GM21529 (cell line): Measurements from ENCODE around the gene STAG1.
"Not testable (repeated sequence)": the region's sequence is repeated elsewhere in the genome, so short reads cannot be mapped to it uniquely, and the experiment has no call there.

Experiments used
- ATAC-seq: cut with Tn5 transposase; IDR thresholded peaks from one replicate; pipeline ENCODE4 v1.9.1; 2021; ENCODE audit not compliant: unreplicated experiment

The STAG1 gene

DNA sequence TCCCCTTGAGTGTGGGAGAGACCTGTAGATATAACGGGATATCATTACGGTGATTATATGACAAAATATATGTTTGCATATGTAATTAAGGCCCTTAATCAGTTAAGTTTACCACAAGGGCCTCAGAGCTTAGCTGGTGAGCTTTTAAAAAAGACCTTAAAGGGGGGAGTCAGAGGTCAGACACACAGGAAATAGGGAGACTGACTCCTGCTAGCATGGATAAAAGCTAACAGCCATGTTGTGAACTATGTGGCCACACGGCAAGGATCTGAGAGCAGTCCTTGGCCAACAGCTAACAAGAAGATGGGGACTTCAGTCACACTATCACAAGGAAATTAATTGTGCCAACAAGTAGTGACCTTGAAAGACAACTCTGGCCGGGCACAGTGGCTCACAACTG is 3.1 kb downstream of the STAG1 start:
- no peak for ATAC-seq

DNA sequence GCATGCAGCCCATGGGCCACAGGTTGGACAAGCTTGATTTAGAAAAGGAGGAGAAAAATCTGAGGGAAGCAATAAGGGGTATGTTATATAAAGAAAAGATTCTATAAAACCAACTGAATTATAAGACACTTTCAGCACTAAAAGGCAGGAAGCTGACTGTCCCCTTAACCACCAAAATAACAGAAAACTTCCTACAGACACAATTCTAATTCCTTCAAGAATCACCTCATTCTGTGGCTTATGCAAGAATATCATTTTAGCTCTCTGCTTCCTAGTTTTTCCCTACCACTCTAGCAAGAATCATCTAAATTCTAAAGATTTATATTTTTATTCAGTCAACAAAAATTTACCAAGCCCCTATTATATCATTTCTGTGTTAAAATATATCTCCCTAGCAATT is 6.3 kb downstream of the STAG1 start:
- ATAC-seq, result no peak

DNA sequence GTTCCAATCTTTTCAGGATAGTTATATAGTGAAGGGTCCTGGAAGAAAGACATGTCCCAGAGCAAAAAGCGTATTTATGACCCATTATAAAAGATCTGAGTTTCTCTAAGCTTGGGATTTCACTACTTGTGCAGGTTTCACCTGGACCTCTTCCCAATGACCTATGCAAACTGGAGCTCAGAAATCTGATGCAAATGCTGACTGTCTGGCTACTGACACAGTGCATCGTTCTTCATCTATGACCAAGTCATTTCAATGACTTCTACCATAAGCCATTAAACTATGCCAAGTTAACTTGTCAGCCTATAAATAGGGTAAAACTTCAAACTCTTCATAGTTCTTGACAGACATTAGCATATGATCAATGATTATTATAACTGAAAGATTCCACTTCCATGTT is 11.1 kb downstream of the STAG1 start:
- no peak for ATAC-seq

DNA sequence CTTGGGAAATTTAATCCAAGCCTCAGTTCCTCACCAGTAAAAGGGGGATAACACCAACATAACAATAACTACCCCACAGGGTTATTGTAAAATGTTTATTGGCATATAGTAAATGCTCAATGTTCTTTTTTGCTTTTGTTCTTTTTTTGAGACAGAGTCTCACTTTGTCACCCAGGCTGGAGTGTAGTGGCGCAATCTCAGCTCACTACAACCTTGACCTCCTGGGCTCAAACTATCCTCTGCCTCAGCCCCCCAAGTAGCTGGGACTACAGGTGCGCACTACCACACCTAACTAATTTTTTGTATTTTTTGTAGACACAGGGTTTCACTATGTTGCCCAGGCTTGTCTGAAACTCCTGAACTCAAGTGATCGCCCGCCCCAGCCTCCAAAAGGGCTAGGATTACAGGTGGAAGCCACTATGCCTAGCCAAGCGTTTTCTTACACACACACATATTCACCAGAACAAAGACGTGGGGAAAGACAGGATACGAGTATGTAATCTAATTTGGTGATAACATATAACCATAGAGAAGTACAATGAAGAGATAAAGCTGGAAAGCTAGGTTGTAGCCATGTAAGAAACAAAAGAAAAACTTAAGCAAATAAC is 11.7 kb downstream of the STAG1 start:
- no peak for ATAC-seq

DNA sequence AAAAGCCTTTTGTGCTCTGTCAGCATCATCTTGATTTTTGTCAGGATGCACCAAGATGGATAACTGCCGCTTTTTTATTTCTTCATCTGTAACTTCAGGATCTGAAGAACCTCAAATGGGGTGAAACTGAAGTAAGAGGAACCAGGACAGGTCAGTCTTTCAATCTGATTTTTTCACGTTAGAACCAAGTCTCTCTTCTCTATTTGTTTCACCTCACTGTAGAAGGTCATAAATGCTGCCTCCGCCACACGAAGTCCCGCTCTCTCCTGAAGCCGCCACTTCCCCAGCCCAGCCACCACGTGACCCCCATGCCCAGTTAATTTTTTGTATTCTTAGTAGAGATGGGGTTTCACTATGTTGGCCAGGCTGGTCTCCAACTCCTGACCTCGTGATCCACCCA is 15.2 kb downstream of the STAG1 start:
- ATAC-seq, result not testable (repeated sequence)

DNA sequence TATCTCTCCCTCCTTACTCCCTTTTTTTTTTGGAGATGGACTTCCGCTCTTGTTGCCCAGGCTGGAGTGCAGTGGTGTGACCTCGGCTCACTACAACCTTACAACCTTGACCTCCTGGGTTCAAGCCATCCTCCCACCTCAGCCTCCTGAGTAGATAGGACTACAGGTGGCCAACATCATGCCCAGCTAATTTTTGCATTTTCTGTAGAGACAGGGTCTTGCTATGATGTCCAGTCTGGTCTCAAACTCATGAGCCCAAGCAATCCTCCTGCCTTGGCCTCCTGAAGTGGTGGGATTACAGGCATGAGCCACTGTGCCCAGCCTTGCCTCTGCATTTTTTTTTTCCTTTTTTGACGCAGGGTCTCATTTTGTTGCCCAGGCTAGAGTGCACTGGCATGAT is 17.1 kb downstream of the STAG1 start:
- ATAC-seq, result no peak

DNA sequence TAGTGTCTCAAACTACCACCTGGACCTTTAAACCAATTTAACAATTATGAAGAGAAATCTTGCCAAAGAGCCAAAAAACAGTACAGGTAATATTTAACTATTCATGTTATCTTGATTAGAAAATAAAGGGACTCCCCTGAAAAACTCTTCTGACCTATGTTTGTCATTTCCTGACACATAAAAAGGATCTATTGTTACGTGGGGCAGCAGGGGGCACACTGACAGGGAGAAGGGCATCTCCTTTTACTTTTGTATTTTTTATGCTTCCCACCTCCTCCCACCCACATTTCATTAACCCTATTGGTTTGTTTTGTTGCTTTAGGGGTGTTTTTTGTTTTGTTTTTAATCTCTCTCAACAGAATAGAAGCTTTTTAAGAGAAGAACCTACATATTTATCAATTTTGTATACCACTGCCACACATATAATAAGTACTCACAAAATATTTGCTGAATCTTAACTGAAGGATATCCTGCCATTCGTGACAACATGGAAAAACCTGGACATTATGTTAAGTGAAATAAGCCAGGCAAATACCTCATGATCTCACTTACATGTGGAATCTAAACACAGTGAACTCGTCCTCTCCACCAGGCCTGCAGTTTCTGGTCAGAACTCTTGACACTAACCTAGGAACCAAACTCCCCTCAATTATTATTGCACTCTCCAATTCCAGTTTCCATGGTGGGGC is 17.7 kb downstream of the STAG1 start:
- no peak for ATAC-seq

DNA sequence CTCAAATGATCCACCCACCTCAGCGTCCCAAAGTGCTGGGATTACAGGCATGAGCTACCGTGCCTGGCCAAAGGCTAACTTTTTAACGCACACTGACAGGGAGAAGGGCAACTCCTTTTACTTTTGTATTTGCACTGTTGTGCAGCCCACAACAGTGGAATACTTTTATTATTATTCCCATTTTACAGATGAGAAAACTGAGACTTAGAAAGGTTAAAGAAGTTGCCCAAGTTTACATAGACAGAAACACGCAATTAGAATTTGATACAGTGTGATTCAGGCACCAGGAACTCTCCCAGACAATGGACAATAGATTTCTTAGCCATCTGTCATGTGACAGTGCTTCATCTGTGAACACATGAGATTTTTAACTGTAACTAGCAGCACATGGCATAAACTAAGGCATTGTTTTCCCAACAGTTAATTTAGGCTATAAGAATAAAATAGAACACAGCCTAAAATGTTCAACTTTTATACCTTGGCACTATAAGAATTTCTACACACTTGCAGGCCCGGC is 18.8 kb downstream of the STAG1 start:
- no peak for ATAC-seq

DNA sequence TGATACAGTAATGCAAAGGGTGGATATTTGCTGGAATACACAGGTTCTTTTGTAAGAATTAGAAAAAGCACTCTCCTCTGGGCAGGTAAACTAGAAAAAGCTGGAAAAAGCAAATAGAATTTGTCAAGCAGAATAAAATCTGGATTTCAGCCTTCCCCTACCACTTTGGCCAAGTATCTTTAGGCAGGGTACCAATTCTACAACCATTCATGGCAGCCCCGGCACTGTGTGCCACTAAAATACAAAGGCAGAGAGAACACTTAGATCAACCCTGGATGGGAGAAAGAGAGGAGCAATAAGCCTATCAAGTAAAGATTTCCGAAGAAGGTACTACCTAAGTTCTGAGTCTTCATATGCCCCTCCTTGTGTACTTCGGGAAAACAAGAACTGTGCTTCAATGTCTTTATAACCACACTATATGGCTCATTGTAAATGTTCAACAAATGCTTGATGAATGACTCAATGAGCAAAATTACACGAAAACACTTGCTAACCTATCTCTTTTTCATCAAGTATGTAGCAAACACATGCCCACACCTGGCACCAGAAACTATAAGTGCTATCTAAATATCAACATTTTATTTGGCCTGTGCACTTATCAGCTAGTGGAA is 20.8 kb downstream of the STAG1 start:
- no peak for ATAC-seq

DNA sequence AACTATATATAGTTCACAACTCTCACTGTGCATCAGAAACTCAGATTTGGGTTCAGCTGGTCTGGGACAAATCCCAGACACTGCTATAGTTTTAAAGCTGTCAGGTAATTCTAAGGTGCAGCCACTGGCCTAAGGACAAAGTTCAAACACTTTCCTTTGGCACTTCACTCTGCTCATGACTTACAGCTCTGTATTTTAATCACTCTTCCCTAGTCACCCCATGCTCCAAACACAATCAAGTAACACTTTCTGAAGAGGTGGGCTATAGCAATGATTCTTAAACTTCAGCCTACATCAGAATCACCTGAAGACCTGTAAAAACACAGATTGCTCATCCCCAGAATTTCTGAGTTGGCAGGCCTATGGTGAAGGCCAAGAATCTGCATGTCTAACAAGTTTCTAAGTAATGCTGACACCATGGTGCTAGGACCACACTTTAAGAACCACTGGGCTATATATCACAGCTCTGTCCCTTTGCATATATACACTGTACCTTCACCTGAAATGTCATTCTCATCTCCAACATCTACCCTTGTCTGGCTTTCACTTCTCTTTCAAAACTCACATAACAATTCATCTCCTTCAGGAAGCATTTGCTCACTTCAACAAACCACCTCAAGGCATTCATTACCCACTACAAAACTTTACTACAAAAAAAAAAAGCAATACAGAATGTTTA is 21.4 kb downstream of the STAG1 start:
- ATAC-seq, result peak; percentile 76

DNA sequence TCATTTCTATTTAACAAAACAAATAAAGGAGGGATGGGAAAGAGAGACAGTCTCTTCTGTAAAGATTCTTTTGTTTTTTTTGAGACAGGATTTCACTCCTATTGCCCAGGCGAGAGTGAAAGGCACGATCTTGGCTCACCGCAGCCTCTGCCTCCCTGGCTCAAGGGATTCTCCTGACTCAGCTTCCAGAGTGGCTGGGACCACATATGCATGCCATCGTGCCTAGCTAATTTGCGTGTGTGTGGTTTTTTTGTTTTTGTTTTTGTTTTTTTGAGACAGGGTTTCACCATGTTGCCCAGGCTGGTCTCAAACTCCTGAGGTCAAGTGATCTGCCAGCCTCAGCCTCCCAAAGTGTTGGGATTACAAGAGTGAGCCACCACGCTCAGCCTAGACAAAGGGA is 23.3 kb downstream of the STAG1 start:
- no peak for ATAC-seq

DNA sequence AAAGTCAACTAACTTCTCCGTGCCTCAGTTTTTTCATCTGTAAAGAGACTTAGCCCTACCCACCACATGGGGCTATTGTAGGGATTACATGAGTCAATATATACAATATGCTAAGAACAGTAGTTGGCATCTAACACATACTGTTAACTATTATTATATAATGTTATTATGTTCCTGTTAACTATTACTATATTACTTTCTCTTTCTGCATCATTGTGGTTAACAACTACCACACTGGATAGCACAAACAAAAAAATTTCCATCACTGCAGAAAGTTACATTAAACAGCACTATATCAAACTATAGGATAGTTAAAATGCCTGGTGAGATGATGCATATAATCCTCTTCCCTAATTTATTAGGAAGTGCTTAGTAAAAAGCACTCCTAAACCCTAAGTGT is 23.7 kb downstream of the STAG1 start:
- ATAC-seq, result no peak

DNA sequence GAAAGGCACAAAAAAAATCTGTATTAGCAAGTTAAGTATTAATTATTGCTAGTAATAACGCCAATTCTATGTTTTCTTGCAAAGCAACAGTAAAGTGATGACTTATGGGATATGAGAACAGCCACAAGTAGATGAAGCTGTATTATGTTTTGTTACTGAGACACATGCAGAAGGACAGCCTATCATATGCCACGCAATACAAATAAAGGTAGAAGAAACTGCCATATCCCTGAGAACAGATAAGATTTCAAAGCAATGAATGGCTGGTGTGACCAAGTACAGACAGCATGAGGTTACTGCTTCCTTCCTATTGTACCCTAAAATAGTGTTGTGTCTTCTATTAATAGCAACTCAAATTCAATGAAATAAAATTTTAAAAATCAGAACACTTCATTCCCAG is 26.7 kb downstream of the STAG1 start:
- ATAC-seq, result no peak

DNA sequence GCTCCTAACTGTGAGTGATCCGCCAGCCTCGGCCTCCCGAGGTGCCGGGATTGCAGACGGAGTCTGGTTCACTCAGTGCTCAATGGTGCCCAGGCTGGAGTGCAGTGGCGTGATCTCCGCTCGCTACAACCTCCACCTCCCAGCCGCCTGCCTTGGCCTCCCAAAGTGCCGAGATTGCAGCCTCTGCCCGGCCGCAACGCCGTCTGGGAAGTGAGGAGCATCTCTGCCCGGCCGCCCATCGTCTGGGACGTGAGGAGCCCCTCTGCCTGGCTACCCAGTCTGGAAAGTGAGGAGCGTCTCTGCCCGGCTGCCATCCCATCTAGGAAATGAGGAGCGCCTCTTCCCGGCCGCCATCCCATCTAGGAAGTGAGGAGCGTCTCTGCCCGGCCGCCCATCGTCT is 29.3 kb downstream of the STAG1 start:
- ATAC-seq, result not testable (repeated sequence)

DNA sequence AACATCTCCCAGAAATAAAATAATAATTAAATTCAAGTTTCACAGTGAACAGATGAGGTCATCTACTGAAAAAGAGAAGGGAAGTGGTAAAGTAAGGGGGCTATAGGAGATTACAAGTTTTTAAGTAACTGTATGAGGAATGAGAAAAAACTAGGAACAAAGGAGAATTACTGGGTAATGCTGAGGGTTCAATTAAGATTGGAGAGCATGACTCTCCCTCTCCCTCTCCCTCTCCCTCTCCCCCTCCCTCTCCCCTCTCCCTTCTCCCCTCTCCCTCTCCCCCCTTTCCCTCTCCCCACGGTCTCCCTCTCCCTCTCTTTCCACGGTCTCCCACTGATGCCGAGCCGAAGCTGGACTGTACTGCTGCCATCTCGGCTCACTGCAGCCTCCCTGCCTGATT is 29.8 kb downstream of the STAG1 start:
- ATAC-seq, result not testable (repeated sequence)

DNA sequence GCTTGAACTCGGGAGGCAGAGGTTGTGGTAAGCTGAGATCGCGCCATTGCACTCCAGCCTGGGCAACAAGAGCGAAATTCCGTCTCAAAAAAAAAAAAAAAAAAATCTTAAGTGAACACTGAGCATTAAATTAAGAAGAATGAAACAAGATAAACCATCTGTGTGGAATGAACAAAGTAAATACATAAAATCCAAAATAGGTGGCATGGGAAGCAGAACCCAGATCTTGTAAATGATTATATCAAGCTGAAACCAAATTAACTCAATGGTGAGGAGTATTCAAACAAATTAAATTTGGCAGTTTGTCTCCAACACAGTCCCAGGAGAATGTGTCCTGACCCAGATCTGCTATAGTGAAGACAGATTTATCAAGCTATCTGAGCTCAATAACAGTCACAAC is 32.1 kb downstream of the STAG1 start:
- no peak for ATAC-seq

DNA sequence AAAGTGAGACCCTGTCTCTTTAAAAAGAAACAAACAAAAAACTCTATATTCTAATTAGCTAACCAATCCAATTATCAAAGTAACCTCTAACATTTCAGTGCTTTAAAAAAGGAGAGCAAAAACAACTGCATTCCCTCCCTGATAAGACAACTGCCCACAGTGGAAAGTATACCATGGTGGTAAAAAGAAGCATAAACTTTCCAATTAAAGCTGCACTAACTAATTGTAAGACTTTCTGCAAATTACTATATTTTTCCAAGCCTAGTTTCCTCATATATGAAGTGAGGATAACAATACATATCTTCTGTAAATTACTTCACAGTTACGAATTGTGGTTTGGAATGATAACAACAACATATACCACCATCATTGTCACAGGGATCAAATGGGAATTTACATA is 35.5 kb downstream of the STAG1 start:
- ATAC-seq, result no peak

DNA sequence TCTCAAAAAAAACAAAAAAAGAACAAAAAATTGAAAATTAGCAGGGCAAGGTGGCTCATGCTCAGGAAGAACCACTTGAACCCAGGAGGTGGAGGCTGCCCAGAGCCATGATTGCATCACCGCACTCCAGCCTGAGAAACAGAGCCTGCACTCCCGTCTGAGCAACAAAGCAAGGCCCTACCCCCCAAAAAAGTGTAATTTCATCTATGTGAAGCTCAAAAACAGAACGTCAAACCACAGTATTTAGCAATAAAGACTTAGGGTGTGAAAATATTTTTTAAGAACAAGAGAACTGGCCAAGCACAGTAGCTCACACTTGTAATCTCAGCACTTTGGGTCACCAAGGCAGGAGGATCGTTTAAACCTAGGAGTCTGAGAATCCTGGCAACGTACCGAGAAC is 38.2 kb downstream of the STAG1 start:
- no peak for ATAC-seq

DNA sequence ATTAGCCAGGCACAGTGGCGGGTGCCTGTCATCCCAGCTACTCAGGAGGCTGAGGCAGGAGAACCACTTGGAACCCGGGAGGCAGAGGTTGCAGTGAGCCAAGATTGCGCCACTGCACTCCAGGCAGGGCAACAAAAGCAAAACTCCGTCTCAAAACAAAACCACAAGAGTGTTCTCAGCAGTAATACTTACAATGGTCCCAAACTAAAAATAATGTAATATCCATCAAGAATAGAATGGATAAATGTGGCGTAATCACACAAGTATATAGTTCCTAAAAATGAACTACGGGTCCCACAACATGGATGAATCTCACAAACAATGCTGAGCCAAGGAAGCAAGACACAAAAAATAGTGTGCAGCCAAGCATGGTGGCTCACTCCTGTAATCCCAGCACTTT is 39.2 kb downstream of the STAG1 start:
- ATAC-seq, result no peak

DNA sequence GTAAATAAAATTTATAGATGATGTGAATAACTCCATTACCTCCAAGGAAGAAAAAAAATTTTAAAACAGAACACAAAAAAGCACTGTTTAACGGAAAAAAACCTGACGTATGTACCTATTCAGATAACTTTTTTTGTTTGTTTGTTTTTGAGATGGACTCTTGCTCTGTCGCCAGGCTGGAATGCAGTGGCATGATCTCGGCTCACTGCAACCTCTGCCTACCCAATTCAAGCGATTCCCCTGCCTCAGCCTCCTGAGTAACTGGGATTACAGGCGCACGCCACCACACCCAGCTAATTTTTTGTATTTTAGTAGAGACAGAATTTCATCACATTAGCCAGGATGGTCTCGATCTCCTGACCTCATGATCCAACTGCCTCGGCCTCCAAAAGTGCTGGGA is 40.3 kb downstream of the STAG1 start:
- ATAC-seq, result not testable (repeated sequence)

DNA sequence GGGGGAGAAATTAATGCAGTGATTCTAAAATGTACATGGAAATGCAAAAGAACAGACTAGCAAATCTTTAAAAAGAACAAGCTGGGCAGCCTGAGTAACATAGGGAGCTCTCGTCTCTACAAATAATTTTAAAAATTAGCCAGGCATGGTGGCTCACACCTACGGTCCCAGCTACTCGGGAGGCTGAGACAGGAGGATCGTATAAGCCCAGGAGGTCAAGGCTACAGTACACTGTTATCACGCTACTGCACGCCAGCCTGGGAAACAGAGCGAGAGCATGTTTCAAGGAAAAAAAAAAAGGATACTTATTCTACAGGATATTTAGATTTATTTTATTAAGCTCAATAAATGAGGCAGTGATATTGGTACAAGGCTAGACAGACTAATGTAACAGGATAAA is 40.9 kb downstream of the STAG1 start:
- ATAC-seq, result no peak

DNA sequence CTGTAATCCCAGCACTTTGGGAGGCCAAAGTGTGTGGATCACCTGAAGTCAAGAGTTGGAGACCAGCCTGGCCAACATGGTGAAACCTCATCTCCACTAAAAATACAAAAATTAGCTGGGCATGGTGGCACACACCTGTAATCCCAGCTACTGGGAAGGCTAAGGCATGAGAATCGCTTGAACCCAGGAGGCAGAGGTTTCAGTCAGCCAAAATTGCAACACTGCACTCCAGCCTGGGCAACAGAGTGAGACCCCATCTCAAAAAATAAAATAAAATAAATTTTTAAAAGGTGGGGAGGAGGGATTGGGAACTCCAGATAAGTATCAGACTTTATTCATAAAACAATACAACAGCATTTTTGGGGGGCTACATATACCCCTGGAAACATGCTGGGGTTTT is 42.4 kb downstream of the STAG1 start:
- ATAC-seq, result not testable (repeated sequence)
